GM18951 (cell line): Measurements from ENCODE around the gene CLRN1.

Experiments used
- POLR2A ChIP-seq: IDR thresholded peaks from 4 replicates; pipeline ENCODE4 v1.6.1; 2011; ENCODE audit warnings: mild to moderate bottlenecking; ENCODE audit not compliant: insufficient read length, insufficient read depth; ENCODE audit errors: extremely low read depth
- in situ Hi-C: fragments of 300-500 bp; cut with MboI; formaldehyde crosslinking; loops from one replicate; pipeline ENCODE4 v1.12.0; 2022; ENCODE audit warnings: low sequenced_read_pairs, mixed read lengths, inconsistent platforms; ENCODE audit not compliant: unreplicated experiment

Gene CLRN1

GRCh38 chr3:150972366-150973071, at the start of gene CLRN1:
Gene CLRN1, minus strand, starts transcription at chr3:150972727. Its CDS starts 19 bp downstream, at chr3:150972708.
- in situ Hi-C loops, result no loop called here
- no peak for TF ChIP-seq POLR2A

GRCh38 chr3:151016478-151016795, 43.9 kb upstream of the CLRN1 start:
- in situ Hi-C loops, result no loop called here
- TF ChIP-seq POLR2A, result no peak

- no peak for TF ChIP-seq POLR2A
- in situ Hi-C loops, result no loop called here
Observed at GRCh38 chr3:151015767-151016477, 43.4 kb upstream of the CLRN1 start.

GRCh38 chr3:151015181-151015580, 42.7 kb upstream of the CLRN1 start:
- in situ Hi-C loops, result no loop called here
- TF ChIP-seq POLR2A, result no peak

- no peak for TF ChIP-seq POLR2A
- in situ Hi-C loops, result no loop called here
Observed at GRCh38 chr3:151014501-151015018, 42.0 kb upstream of the CLRN1 start.

- no peak for TF ChIP-seq POLR2A
- in situ Hi-C loops, result no loop called here
Observed at GRCh38 chr3:151012753-151013152, 40.2 kb upstream of the CLRN1 start.

- no peak for TF ChIP-seq POLR2A
- in situ Hi-C loops, result no loop called here
Observed at GRCh38 chr3:151011427-151011826, 38.9 kb upstream of the CLRN1 start.

GRCh38 chr3:151009981-151010380, 37.5 kb upstream of the CLRN1 start:
- in situ Hi-C loops, result no loop called here
- no peak for TF ChIP-seq POLR2A

- no peak for TF ChIP-seq POLR2A
- in situ Hi-C loops, result no loop called here
Observed at GRCh38 chr3:151009430-151009829, 36.9 kb upstream of the CLRN1 start.

GRCh38 chr3:151008699-151009098, 36.2 kb upstream of the CLRN1 start:
- in situ Hi-C loops, result no loop called here
- TF ChIP-seq POLR2A, result no peak

- no peak for TF ChIP-seq POLR2A
- in situ Hi-C loops, result no loop called here
Observed at GRCh38 chr3:151003768-151004134, 31.2 kb upstream of the CLRN1 start.

- in situ Hi-C loops, result no loop called here
- no peak for TF ChIP-seq POLR2A
Observed at GRCh38 chr3:151003029-151003767, 30.7 kb upstream of the CLRN1 start.
